SH-SY5Y (cell line): ENCODE measurements around the gene MCF2L2.

Source experiments
- GATA2 ChIP-seq: IDR thresholded peaks from 2 replicates; pipeline ENCODE4 v1.6.1; 2011; ENCODE audit warnings: mild to moderate bottlenecking, low read depth, low read length
- GATA3 ChIP-seq: IDR thresholded peaks from 2 replicates; pipeline ENCODE4 v1.6.1; 2011; ENCODE audit warnings: low read depth, mild to moderate bottlenecking, low read length, moderate library complexity

The MCF2L2 gene

DNA sequence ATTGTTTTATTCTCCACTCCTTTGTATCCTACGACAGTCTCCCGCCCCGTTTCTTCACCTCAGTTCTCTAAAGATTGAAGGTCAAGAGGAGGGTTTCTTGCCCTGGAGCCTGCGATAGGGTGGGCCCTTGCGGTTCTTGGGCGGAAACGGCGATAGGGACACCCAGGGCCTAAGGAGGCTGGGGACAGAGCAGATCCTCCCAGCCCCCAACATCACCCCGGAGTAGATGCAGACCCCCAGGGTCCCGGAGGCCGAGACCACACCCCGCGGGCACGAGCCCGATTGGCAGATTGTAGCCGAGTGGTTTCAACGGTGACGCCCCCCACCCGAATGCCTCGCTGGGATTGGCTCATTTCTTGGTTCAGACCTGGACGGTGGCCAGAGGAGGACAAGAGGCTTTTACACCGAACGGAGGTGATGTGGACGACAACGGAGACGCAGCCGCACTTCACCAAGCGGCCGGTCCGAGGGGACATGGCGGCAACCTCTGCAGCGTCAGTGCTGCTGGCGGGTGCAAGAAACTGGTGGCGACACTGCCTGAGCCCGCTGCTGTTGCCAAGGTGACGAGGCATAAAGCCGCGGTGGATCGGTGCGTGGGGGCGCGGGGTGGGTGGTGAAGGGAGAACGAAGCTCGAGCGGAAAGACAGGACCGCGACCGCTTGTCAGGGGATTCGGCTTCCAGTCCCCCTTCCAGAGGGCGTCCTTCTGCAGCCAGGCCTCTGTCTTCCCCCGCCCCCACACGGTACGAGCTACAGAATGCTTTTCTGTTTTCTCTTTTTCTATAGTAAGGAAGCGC is 19.0 kb upstream of the MCF2L2 start:
- TF ChIP-seq GATA2 (no peak), GATA3 (no peak)

DNA sequence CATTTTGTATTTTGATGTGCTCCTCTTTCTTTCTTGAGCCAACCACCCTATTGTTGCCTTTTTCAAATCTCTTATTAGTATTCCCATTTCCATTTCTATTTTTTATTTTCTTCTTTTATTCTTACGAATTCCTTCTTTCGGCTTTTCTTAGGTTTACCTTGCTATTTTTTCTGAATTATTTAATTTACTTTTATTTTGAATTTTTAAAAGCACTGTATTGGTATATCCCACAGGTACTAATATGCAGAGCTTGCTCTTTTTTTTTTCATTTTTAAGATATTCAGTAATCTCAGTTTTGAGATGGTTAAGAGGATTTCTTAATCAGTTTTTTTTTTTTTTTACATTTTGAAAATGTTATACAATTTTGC is 18.4 kb upstream of the MCF2L2 start:
- TF ChIP-seq GATA2 (no peak), GATA3 (no peak)

DNA sequence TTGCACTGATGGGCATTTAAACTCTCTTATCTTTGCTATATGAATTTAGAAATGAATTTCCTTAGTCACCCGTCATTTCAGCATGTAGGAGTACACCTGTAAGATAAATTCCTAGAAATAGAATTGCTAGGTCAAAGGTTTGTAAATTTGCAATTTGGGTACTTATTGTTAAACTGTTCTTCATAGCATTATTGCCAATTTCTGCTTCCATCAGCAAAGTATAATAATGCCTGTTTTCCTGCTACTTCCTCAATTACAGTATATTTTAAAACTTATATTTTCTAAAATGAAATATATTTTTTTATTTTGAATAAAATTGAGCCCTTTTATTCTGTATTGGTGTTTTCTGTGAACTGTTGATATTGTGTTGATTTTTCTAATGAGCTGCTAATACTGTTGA is 16.3 kb upstream of the MCF2L2 start:
- TF ChIP-seq GATA2, result no peak
- no peak for TF ChIP-seq GATA3

DNA sequence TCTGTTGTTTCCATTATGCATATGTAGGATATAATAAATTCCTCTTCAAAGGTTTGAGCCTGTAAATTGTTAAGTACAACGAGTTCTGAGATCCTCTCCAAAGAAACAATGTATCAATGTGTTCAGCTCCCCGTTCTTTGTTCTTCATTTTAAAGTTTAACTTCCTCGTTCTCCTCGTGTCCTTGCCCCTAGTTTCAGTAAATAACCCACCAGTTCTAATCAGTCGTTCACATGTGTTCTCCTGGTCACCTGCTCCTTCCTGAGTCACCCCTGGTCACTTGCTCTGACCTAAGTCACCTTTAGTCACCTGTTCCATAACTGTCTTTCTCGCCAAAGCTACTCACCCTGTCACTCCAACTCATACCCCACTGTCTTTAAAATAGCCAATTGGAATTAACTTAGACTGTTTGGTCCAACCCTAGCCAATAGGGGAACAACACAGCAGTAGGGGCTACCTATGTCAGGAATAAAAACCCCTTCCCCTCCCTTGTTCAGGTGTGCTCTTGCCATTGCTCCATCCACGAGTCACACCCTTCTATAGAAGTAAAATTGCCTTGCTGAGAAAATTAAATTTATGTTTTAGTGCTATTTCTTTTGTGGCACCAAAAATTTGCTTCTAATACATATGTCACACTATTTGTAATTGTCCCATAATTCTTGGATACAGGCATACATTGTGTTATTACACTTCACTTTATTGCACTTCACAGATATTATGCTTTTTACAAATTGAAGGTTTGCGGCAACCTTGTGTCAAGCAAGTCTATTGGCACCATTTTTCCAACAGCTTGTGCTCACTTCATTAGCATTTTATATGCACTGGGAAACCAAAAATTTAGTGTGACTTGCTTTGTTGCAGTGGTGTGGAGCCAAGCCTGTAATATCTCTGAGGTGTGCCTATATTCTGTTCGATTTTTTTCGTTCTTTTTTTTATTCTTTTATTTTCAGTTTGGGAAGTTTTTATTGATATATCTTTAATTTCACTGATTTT is 15.3 kb upstream of the MCF2L2 start:
- no peak for TF ChIP-seq GATA3
- TF ChIP-seq GATA2, result no peak

DNA sequence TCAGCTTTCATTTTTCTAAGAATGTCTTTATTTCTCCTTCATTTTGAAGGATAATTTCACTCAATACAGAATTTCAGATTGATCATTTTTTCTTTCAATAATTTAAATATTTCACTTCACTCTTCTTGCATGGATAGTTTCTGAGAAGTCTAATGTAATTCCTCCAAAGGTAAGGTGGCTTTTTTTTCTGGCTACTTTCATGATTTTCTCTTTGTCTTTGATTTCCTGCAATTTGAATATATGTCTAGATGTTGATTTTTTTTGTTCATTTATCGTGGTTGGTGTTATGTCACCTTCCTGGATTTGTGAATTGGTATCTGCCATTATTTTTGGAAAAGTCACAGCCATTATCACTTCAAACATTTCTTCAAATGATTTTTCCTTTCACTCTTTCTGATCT is 14.6 kb upstream of the MCF2L2 start:
- TF ChIP-seq GATA2, result no peak
- no peak for TF ChIP-seq GATA3

DNA sequence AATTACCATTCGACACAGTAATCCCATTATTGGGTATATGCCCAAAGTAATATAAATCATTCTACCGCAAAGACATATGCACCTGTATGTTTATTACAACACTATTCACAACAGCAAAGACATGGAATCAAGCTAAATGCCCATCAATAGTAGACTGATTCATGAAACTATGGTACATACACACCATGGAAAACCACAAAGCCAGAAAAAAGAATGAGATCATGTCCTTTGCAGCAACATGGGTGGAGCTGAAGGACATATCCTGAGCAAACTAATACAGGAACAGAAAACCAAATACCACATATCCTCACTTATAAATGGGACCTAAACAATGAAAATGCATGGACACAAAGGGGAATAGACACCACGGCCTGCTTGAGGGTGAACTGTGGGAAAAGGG is 11.1 kb upstream of the MCF2L2 start:
- no peak for TF ChIP-seq GATA3

DNA sequence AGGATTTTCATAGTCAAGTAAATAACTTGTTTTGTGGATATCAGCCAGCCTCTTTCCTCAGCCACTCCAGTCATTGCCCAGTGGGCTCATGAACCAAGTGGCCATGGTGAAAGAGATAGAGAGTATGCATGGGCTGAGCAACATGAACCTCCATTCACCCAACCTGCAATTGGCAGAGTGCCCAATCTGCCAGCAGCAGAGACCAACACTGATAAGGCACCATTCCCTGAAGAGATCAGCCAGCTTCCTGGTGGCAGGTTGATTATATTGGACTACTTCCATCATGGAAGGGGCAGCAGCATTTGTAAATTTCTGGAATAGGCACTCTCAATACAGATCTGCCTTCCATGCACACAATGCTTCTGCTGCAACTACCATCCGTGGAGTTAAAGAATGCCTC is 10.3 kb upstream of the MCF2L2 start:
- TF ChIP-seq GATA3 (no peak), GATA2 (peak; percentile 26; the same call in 1 of the 2 replicates)

DNA sequence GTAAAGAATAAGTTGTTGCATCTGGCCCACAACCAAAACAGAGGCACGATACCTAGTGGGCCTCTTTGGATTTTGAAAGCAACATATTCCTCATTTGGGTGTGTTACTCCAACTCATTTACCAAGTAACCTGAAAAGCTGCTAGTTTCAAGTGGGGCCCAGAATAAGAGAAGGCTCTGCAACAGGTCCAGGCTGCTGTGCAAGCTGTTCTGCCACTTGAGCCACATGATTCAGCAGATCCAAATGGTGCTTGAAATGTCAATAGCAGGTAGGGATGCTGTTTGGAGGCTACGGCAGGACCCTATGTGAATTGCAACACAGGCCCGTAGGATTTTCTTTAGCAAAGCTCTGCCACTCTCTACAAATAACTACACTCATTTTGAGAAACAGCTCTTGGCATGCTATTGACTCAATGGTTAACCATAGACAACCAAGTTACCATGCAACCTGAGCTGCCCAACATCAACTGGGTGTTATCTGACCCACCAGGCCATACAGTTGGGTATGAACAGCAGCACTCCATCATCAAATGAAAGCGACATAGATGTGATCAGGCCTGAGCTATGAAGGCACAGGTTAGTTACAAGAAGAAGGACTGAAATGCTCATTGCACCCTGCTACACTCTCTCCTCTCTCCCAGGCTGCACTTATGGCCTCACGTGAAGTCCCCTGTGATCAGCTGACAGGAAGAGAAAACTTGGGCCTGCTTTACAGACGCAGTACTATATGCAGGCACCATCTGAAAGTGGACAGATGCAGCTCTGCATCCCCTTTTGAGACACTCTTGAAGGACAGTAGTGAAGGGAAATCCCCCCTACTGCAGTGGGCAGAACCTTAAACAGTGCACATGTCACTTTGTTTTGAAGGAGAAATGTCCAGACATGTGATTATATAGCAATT is 9.5 kb upstream of the MCF2L2 start:
- TF ChIP-seq GATA3, result no peak
- no peak for TF ChIP-seq GATA2

DNA sequence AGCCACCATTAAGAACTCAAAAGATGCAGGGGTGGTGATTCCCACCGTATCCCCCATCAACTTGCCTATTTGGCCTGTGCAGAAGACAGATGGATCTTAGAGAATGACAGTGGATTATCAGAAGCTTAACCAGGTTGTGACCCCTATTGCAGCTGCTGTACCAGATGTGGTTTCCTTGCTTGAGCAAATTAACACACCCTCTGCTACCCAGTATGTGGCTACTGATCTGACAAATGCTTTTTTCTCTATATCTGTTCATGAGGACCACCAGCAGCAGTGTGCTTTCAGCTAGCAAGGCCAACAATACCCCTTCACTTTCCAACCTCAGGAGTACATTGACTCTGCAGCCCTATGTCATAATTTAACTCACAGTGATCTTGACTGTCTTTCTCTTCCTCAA is 8.6 kb upstream of the MCF2L2 start:
- TF ChIP-seq GATA3, result no peak
- TF ChIP-seq GATA2, result no peak

DNA sequence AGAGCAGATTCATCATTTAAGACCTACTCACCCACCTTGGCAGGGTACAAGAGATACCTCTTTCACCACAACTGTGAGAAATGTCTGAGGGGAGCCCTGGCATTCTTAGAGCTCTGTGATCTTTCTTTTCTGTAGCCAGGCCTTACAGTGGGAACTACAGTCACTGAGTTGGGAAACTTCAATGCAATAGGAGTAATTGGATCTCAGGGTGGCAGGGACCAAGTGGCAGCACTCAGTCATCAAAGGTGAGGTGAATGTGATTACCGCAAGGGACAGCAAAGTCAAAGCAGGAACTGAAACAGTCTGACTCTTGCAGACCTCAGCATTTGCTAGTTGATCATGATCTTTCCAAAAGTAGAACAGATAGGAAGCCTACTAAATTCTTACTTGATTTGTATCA is 7.2 kb upstream of the MCF2L2 start:
- TF ChIP-seq GATA3 (no peak), GATA2 (no peak)

DNA sequence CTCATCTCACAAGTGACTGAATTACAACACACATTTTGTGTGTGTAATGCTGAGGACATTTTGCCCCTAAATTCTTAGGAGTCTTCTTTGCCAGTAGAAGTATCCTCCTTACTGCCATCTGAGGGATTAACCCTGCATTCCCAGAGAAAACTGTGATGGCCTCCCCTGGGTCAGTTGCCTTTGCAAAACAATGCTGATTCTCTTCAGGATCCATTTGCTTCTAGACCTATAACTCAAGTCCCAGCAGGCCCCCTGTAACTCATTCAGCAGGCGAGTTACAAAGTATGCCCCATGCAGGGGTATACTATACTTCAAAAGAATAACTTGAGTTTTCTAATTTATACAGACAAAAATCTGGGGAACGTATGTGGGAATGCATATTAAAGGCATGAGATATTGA is 6.6 kb upstream of the MCF2L2 start:
- TF ChIP-seq GATA3, result no peak
- TF ChIP-seq GATA2, result no peak

DNA sequence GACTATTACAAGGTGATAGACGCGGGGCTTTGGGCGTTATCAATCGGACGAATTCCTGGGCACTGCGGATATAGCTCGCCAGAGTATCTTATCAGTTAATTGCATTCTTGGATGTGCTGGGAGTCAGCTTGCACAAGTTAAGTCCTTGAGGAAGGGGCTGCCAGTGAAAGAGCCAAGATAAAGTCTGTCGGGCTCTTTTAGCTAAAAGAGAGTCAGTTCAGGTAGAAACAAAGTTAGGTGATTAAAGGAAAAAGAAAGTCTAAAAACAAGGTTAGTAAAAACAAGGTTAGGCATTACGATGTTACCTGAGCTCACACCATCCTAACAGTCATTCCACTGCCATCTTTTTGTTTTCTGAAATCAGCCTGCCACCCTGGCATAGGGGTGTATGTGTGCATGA is 6.1 kb upstream of the MCF2L2 start:
- TF ChIP-seq GATA2 (no peak), GATA3 (no peak)

DNA sequence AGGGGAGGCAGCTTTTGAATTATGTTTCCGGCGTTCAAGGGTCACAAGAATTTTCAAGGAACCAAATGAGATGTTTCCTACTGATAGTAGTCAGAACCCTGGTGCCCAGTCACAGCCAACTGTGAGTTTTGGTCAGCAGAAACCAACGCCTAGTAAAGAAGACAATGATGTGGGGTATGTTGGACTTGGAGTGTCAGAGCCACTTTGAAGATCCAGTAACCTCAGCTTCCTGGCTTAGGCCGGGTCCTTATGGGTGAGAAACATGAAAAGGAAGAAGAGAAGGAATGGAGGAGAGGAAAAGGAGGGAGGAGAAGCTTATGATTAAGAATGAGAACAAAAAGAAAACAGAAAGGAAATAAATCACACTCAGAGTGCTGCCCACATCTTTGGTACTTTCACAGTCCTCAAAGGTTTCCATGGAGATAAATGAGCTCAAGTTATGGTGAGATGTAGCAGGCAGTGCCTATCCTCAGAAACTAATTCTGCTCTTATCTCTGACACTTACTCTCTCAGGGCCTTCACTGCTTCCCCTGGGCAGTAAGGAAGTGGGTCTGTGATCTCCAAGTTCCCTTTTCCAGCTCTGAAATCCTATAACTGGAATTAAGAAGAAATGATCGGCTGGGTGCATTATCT is 2.0 kb upstream of the MCF2L2 start:
- TF ChIP-seq GATA2 (no peak), GATA3 (no peak)

DNA sequence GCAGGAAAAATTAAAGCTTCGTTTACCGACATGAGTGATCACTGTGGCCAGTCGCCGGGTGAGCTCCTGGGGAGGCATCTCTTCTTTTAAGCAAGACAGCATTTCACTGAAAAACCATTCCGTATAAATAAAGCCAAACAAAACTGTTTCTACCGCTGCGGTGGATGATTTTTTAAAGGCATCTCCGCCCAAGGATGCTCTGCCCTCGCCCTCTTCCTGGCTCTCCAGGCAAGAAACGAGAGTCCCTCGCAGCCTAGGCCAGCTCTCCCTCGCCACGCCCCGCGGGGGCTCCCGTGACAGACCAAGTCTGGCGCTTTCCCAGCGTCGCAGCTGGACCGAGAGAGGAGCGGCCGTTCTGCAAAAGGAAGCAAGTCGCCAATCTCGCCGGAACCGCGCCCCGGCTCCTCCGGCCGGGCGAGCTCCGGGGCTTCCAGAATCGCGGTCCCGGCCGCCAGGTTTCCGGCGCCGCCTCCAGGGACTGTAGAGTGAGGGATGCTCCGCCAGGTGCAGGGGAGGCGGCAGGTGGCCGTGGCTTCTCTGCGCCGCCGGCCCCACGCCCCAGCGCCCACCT is 458 bp downstream of the MCF2L2 start:
- no peak for TF ChIP-seq GATA3
- no peak for TF ChIP-seq GATA2
